ENCODE data around the gene PARM1.

PARM1 gene

DNA sequence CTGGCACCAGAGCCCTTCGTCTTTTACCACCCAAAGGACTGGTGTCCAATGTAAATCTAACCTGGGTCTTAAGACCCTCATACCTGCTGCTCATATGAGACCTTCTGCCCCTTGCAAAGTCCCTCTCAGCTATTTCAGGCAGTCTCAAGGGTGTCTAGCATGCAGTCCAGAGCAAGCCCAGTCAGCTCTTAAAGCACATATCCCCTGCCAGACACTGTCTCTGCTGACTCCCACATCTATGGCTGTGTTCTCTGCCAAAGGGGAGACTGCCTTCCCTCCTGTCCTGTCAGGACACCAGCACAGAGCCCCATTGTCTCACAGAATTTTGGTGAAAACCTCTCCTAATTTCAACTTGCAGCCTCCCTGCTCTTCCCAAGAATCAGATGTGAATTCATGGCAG, 118.5 kb downstream of the PARM1 start (continued):
- no peak for TF ChIP-seq ZNF404 (tag by site-specific recombination; IDR thresholded peaks at IDR 0.05)
- no peak for TF ChIP-seq ZNF707 (tag by site-specific recombination; IDR thresholded peaks at IDR 0.05)
- TF ChIP-seq ZNF610 (tag by site-specific recombination; IDR thresholded peaks at IDR 0.05; ENCODE audit: borderline replicate concordance): no peak
- no peak for TF ChIP-seq OSR2 (tag by site-specific recombination; IDR thresholded peaks at IDR 0.05)
- TF ChIP-seq ZNF366 (tag by site-specific recombination; conservative IDR thresholded peaks at IDR 0.05): no peak

GRCh38 chr4:75053352-75053751, 120.4 kb downstream of the PARM1 start:
- H3K9me3 ChIP-seq (ENCODE audit: control insufficient read depth, insufficient read depth, low read depth, low read length): no peaks in the 10 kb centered on the region
- H3K27ac ChIP-seq (ENCODE audit: extremely low read depth, low read depth, low read length): no peak overlapping the region
- ChIA-PET CTCF (no interaction called here), POLR2A (no interaction called here)
- no peak overlapping the region for H3K4me3 ChIP-seq (ENCODE audit: low read depth, low read length)
- no peaks in the 10 kb centered on the region for H3K4me1 ChIP-seq (ENCODE audit: control insufficient read depth, insufficient read depth, low read length)
- TF ChIP-seq, protein P1, sequence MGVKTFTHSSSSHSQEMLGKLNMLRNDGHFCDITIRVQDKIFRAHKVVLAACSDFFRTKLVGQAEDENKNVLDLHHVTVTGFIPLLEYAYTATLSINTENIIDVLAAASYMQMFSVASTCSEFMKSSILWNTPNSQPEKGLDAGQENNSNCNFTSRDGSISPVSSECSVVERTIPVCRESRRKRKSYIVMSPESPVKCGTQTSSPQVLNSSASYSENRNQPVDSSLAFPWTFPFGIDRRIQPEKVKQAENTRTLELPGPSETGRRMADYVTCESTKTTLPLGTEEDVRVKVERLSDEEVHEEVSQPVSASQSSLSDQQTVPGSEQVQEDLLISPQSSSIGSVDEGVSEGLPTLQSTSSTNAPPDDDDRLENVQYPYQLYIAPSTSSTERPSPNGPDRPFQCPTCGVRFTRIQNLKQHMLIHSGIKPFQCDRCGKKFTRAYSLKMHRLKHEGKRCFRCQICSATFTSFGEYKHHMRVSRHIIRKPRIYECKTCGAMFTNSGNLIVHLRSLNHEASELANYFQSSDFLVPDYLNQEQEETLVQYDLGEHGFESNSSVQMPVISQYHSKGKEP (tag by site-specific recombination; IDR thresholded peaks at IDR 0.05): no peak
- TF ChIP-seq ZBTB26 (tag by site-specific recombination; optimal IDR thresholded peaks at IDR 0.05): no peak
- TF ChIP-seq, protein P2, sequence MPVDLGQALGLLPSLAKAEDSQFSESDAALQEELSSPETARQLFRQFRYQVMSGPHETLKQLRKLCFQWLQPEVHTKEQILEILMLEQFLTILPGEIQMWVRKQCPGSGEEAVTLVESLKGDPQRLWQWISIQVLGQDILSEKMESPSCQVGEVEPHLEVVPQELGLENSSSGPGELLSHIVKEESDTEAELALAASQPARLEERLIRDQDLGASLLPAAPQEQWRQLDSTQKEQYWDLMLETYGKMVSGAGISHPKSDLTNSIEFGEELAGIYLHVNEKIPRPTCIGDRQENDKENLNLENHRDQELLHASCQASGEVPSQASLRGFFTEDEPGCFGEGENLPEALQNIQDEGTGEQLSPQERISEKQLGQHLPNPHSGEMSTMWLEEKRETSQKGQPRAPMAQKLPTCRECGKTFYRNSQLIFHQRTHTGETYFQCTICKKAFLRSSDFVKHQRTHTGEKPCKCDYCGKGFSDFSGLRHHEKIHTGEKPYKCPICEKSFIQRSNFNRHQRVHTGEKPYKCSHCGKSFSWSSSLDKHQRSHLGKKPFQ (tag by site-specific recombination; IDR thresholded peaks at IDR 0.05): no peak
- TF ChIP-seq PRDM10 (tag by site-specific recombination; IDR thresholded peaks at IDR 0.05): no peak
- TF ChIP-seq SP7 (tag by site-specific recombination; IDR thresholded peaks at IDR 0.05): no peak
- TF ChIP-seq KLF10 (tag by site-specific recombination; IDR thresholded peaks at IDR 0.05): no peak
- no peak for TF ChIP-seq ZNF473 (tag by site-specific recombination; IDR thresholded peaks at IDR 0.05)
- no peak for TF ChIP-seq ZNF629 (tag by site-specific recombination; IDR thresholded peaks at IDR 0.05)
- TF ChIP-seq ZNF169 (tag by site-specific recombination; IDR thresholded peaks at IDR 0.05): no peak
- no peak for TF ChIP-seq ZBTB17 (tag by site-specific recombination; IDR thresholded peaks at IDR 0.05)
- no peak for TF ChIP-seq ZNF341 (tag by site-specific recombination; IDR thresholded peaks at IDR 0.05; ENCODE audit: low read depth)
- no peak for TF ChIP-seq ZBTB21 (tag by site-specific recombination; IDR thresholded peaks at IDR 0.05)
- TF ChIP-seq ZSCAN4 (tag by site-specific recombination; IDR thresholded peaks at IDR 0.05): no peak
- TF ChIP-seq, protein P3, sequence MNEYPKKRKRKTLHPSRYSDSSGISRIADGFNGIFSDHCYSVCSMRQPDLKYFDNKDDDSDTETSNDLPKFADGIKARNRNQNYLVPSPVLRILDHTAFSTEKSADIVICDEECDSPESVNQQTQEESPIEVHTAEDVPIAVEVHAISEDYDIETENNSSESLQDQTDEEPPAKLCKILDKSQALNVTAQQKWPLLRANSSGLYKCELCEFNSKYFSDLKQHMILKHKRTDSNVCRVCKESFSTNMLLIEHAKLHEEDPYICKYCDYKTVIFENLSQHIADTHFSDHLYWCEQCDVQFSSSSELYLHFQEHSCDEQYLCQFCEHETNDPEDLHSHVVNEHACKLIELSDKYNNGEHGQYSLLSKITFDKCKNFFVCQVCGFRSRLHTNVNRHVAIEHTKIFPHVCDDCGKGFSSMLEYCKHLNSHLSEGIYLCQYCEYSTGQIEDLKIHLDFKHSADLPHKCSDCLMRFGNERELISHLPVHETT (tag by site-specific recombination; IDR thresholded peaks at IDR 0.05): no peak
- no peaks in the 10 kb centered on the region for H3K36me3 ChIP-seq (ENCODE audit: control insufficient read depth in 2 of 2, insufficient read depth in 1 of 2, low read length in 2 of 2)
